AG09309 (cell line): Measurements from ENCODE around the gene LMO2.
"Not testable (repeated sequence)": the region's sequence is repeated elsewhere in the genome, so short reads cannot be mapped to it uniquely, and the experiment has no call there.

Source experiments
- DNase-seq: peaks from one replicate; pipeline ENCODE4 v3.0.0-alpha.2; 2010; ENCODE audit warnings: low read depth
- H3K4me3 ChIP-seq: 2 replicates; pipeline ENCODE4 v1.5.1; 2011; ENCODE audit warnings: mild to moderate bottlenecking, low read depth, low read length, moderate library complexity; ENCODE audit not compliant: control insufficient read depth
- CTCF ChIP-seq: IDR thresholded peaks from 2 replicates; pipeline ENCODE4 v1.5.1; 2011; ENCODE audit warnings: mild to moderate bottlenecking, low read depth, low read length, inconsistent platforms; ENCODE audit not compliant: insufficient read depth, control insufficient read depth; ENCODE audit errors: missing control alignments

The LMO2 gene

DNA sequence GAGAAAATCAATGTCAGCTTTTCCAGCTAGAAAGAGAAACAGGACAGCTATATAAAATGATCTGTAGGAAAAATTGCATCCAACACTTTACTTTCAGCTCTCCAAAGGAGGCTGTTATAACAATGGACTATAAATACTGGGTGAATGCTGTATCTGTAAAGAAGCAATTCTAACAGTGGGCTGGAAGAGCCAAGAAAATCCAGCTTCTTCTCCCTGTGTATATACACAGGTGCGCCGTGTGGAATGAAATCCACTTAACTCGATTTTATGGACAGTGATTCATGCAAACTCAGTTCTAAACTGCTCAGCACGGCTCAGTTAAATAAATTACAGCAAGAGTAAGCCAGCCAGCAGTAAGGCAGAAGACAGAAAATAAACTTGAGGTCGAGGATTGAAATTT, 32.5 kb upstream of the LMO2 start:
- DNase-seq: no peak
- TF ChIP-seq CTCF: no peak
- no peak overlapping the region for H3K4me3 ChIP-seq

DNA sequence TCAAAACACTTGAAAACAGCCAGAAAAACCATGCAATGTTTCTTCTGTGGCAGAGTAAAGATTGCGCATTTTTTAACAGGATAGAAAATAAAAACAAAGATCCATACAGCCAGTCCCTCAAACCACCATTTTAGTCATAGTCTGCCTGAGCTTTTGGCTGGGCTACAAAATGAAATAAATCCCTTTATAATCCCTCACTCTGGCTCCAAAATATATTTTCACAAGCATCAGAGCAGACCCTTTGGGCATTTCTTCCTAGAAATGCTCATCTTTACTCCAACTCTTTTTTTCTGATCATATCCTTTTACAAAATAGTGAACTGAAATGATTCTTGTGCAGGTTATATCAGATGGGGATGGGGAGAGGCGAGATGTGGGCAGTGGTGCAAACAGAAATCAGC, 31.8 kb upstream of the LMO2 start:
- no peak for DNase-seq
- no peak for TF ChIP-seq CTCF
- H3K4me3 ChIP-seq: no peak overlapping the region

GRCh38 chr11:33920838-33921613, 29.1 kb upstream of the LMO2 start:
- no peak overlapping the region for H3K4me3 ChIP-seq
- no peak for TF ChIP-seq CTCF
- DNase-seq: no peak

GRCh38 chr11:33919645-33920044, 27.8 kb upstream of the LMO2 start:
- no peak for DNase-seq
- no peak for TF ChIP-seq CTCF
- H3K4me3 ChIP-seq: no peak overlapping the region

DNA sequence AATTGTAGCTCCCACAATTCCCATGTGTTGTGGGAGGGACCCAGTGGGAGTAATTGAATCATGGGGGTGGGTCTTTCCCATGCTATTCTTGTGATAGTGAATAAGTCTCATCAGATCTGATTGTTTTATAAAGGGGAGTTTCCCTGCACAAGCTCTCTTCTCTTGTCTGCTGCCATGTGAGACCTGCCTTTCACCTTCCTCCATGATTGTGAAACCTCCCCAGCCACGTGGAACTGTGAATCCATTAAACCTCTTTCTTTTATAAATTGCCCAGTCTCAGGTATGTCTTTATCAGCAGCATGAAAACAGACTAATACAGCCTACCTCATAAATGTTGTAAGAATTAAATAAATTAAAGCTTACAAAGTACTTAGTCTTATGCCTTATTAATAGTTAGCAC, 25.5 kb upstream of the LMO2 start:
- DNase-seq, H3K4me3 ChIP-seq: not testable (repeated sequence)

DNA sequence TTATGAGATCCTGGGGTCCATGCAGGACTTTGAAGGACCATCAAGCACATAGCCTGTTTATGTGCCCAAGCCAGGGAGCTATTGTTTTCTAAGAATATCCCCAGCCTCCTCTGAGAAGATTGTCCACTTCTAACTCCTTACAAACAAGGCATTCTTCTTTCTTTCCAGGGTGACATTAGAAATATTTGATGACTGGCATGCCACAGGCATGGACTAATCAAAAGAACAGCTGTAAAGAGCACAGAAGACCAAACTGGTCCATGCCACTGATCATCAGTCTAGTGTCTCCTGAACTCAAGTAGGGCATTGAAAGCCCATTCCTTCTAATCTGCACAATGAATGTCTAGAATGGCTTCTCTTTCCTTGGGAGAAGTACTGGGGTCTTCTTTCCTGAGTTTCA, 24.9 kb upstream of the LMO2 start:
- TF ChIP-seq CTCF: no peak

DNA sequence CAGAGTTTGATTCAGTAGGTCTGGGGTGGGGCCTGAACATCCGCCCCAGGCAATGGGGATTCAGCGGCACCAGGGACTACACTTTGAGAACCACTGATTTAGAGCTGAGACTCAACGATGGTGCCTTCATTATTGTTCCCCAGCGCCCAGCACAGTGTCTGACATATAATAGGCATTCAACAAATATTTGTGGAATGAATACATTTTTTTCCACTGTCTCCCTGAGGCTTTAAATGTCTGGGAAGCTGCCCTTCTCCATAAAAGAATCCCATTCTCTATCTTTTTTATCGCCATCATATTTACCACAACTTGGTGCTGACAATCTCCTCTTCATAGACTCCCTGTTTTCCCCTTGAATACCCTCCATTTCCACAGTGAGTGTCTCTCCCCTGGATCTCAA, 23.6 kb upstream of the LMO2 start:
- no peak overlapping the region for H3K4me3 ChIP-seq
- no peak for TF ChIP-seq CTCF

More for the DNA sequence above, 24.9 kb upstream of the LMO2 start:
- no peak overlapping the region for H3K4me3 ChIP-seq
- DNase-seq: no peak

More for the DNA sequence above, 23.6 kb upstream of the LMO2 start:
- no peak for DNase-seq
